SKM-1 (cell line): ENCODE results near the gene CTNNA3.

Experiments
- DNase-seq: peaks from one replicate; lab custom pipeline; 2025; ENCODE audit not compliant: unreplicated experiment; lab: John Stamatoyannopoulos, UW

Gene CTNNA3

DNA sequence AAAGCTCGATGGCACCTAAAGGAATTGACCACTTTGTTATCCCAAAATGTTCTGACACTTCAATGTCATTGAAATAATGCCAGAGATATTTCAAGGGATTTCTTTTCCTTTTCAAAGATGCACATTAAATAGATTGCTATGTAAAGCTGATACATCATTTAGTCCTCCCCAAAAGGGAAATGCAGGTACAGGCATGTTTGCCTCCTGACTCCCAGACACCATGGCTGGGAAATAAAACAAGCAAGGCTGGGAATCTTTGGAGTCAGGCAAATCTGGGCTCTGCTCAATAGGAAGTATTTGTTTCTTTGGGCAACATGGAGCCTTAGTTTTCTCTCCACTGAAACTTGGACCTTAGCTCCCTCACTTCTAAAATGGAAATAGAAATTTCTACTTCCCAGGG, 1000.9 kb downstream of the CTNNA3 start:
- no peak for DNase-seq

DNA sequence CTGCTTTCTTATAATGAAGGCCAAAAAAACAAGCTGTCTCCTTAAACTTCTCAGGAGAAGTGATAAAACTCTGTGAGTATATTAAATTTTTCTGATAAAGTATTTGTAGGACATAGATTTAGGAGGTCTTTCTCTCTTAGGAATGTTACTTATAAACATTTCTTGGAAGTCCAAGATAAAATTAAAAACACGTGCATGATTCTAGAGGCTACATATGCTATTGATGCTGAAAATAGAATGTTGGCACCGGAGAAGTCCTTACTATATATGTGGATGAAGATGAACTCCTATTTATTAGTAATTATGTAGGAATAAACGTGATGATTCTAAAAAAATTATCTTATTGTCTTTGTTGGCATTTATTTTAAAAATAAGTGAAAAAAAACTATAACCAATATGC, 1011.4 kb downstream of the CTNNA3 start:
- DNase-seq, result no peak

- DNase-seq, result no peak
Measured at GRCh38 chr10:66680886-66681285, 1015.1 kb downstream of the CTNNA3 start.

- no peak for DNase-seq
Measured at GRCh38 chr10:66678521-66678920, 1017.5 kb downstream of the CTNNA3 start.

- no peak for DNase-seq
Measured at GRCh38 chr10:66673071-66673470, 1022.9 kb downstream of the CTNNA3 start.

DNA sequence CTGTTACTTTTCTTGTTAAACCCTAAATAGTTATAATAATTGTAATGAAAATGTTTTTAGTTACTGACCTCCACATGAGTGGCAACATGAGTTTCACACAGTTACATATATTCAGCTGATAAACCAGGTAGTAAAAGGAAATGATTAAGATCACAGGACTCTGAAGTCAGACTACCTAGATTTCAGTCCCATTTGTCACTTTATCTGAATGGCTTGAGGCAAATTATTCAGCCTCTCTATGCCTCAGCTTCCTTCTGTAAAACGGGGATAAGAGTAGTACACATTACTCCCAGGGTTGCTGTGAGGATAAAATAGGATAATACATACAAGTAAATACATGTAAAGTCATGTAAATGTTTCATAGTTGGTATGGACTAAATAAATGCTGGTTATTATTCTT, 1024.4 kb downstream of the CTNNA3 start:
- DNase-seq, result no peak

DNA sequence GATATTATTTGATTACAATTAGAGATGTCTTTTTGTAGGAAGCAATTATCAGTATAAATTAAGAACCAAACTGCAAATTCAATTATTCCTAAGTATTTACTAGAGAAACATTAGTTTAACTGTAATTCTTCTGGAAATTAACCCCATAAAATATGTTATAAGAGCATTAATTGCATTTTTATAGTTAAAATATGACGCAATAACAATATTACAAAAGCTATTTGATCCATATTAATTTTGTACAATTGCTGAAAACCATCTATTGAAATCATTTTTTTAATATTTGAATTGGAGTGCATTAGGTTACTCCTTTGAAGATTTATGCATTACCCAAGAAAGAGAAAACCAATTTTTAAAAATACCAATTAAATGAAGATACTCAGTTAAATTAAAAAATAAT, 1024.9 kb downstream of the CTNNA3 start:
- DNase-seq, result no peak

DNA sequence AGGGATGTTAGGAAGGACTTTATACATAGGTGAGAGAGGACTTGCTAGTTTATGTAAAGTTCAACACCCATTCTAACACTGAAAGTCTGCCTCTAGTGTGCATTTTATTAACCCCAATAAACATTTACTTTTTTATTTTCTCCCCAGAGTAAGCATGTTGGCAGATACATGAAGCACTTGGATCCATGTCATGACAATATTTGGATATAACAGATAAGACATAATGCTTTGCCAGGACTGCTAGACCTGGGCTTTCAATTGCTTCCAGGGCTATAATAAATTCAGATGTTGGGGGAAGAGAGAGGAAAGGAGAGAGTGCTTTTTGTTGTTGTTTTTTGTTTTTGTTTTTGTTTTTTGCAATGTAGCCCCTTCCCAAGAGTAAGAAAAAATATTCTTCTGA, 1039.5 kb downstream of the CTNNA3 start:
- no peak for DNase-seq

DNA sequence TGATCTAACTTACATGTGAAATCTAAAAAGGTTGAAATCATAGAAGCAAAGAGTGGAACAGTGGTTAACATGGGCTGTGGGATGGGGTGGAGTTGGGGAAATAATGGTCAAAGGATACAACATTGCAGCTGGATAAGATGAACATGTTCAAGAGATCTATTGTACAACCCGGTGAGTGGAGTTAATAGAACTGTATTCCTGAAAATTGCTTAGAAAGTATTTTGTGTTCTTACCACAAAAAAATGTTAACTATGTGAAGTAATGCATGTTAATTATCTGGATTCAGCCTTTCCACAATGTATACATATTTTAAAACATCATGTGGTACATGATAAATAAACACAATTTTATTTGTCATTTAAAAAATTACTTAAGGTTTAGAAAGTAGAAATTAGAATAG, 1041.1 kb downstream of the CTNNA3 start:
- no peak for DNase-seq

- DNase-seq, result no peak
Measured at GRCh38 chr10:66651308-66652082, 1044.5 kb downstream of the CTNNA3 start.

DNA sequence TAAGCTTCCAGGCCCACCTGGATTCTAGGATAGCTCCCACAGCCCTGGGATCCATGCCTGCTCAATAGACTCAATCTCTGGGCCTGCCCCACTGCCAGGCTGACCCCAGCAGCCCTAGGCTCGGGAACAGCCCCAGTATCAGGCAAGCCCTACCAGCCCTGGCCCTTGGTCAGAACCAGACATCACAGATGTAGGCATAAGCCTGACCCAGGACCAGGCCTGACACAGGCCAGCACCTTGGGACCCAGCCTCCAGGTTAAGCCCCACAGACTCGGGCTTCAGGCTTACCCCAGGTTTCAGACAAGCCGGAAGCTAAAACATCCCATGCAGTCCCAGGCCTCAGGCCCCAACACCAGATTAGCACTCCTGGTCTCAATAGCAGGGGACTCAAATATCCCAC, 1046.4 kb downstream of the CTNNA3 start:
- DNase-seq, result no peak

DNA sequence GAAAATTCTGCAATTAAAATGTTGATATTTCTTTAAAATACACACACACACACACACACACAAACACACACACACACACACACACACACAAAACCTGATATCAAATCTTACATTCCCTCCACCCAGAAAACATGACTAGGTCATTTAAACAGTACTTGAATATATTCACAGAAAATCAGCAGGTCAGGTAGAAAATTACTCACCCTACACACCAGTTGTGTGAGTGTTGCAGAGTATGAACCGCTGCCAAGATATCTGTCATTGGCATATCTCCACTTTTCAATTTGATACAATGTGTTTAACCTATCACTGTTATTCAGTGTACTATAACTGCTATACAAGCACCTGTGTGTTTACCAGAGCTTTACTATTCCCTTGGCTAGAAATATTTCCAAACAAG, 1053.8 kb downstream of the CTNNA3 start:
- no peak for DNase-seq

- DNase-seq, result no peak
Measured at GRCh38 chr10:66639371-66639770, 1056.6 kb downstream of the CTNNA3 start.

DNA sequence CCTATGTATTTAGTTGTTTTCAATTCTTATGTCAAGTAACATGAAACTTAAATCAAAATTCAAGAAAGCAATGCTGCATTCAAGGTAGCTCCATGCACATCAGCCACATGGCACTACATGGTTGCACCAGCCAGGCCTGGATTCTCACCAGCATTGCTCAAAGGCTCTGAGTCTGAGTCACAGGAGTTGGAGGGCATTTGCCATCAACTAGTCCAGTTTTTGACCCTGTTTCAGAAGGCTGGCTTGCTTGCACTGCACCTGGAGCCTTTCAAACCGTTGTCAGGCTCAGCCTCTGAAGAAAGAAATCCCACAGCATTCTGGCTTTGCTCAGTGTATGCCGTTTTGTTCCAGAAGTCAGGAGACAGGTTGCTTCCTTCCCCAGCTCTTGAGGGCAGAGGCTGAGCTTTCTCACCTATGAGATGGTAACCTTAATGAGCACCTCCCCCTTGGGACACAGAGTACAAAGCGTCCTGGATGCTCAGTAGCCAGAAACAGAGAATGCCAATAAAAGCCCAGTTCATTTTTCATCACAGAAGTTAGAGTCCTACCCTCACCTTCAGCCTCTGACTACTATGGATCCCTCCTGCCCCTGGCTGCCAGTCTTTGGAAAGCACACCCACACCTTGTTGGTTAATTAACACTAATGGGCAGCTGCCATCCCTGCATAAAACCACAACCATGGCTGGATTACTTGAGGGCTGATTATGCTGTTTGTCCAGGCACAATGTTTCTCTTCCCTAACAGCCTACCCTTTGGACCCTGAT, 1058.5 kb downstream of the CTNNA3 start:
- DNase-seq, result no peak

DNA sequence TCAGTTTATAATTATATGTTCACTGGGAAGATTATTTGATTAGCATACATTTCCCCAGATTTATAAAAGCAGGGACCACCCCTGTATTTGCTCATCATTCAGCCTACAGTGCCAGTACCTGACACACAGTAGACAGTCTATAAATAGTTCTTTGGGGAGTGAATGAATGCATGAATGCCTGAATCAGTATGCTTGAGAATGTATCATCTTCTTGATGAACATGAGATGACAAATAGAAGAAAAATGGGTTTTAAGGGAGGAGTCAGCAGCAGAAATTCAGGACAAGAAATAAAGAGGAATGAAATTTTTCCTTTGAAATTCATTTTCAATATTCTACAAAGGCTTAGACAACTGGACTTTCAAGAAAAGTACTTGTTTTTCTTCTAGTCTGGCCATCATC, 1066.0 kb downstream of the CTNNA3 start:
- no peak for DNase-seq

DNA sequence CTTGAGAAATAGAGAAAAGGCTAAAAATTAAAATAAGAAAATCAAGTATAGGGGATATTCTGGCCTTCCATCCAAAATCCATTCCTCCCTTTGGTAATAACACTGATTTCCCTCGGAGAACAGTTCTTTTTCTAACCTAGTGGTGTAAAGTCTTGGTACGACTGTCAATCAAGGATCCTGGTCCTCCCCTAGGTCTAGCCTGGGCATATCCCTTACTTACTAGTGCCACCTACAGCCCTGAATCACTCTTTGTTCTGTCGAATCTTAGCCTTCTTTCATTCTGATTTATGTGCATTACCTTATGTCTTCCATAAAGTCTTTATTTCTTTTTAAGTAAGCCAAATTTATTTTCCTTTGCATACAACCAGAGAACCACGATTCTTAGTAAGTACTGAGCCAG, 1068.8 kb downstream of the CTNNA3 start:
- DNase-seq, result peak; percentile 6

- no peak for DNase-seq
Measured at GRCh38 chr10:66625709-66626590, 1070.0 kb downstream of the CTNNA3 start.

GRCh38 chr10:66622050-66622449, 1073.9 kb downstream of the CTNNA3 start:
- no peak for DNase-seq

- no peak for DNase-seq
Measured at GRCh38 chr10:66604195-66604594, 1091.8 kb downstream of the CTNNA3 start.

GRCh38 chr10:66591865-66592264, 1104.1 kb downstream of the CTNNA3 start:
- no peak for DNase-seq

DNA sequence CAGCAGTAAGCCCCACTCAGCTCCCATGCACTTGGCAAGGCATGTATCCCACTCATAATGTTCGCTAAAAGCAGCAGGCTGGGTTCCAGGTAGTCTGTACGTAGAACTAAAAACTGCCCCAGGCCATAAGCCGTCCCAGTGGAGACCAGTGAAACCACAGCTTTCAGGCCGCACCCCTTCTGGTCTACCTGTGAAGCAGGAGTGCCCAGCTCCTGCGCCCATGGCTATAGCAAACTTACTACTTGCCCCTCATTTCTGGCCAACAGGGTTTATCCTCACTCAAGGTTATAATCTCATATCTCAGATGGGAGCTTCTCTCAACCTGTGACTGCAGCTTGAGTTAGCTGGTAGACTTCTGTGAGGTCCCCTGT, 1108.3 kb downstream of the CTNNA3 start:
- no peak for DNase-seq
